CD4-positive, alpha-beta T cell (primary cell): ENCODE measurements around the gene PLBD2. TPM values are rescaled to one million over a fixed set of nuclear protein-coding genes. Genes with fewer than 3 reads are reported as not detected.

ENCODE experiments used
- ATAC-seq: fragments of 200-7000 bp; cut with Tn5 transposase; one replicate; pipeline ENCODE4 v1.10.0; 2022; ENCODE audit warnings: mild to moderate bottlenecking; ENCODE audit not compliant: poor library complexity
- CTCF ChIA-PET: fragments of 350-600 bp; sonication (Branson Sonifier 250); formaldehyde crosslinking; loops from one replicate; lab custom pipeline; 2021; ENCODE audit warnings: antibody characterized with exemption, inconsistent platforms; lab: Charles Lee
- POLR2A ChIA-PET: fragments of 350-600 bp; sonication (Branson Sonifier 250); formaldehyde crosslinking; loops from one replicate; lab custom pipeline; 2021; ENCODE audit warnings: antibody characterized with exemption, inconsistent platforms; lab: Charles Lee
- DNase-seq, 14 experiments: peaks; one replicate each; pipeline ENCODE4 v3.0.0-alpha.2; 2013 to 2020; ENCODE audit warnings: mixed read lengths in 2 of 14
- H3K27ac ChIP-seq, 2 donors: one replicate each; pipeline versions ENCODE4 v1.5.1 to v1.7.0; 2013; ENCODE audit warnings: low read length in 2 of 2, low read depth in 1 of 2, mild to moderate bottlenecking in 1 of 2
- H3K27me3 ChIP-seq, 2 experiments: 1 replicate in 1 of 2; 2 replicates in 1 of 2; pipeline versions ENCODE4 v1.6.1 to v1.7.0; 2013; ENCODE audit warnings: low read length in 2 of 2, control low read depth in 1 of 2, mild to moderate bottlenecking in 1 of 2, moderate library complexity in 1 of 2; ENCODE audit not compliant: insufficient read depth in 2 of 2, control insufficient read depth in 1 of 2
- H3K36me3 ChIP-seq: one replicate; pipeline ENCODE4 v1.6.1; 2013; ENCODE audit warnings: low read length, control low read depth; ENCODE audit not compliant: insufficient read depth
- H3K4me1 ChIP-seq: one replicate; pipeline ENCODE4 v1.6.1; 2013; ENCODE audit warnings: low read length, control low read depth; ENCODE audit not compliant: insufficient read depth
- H3K4me3 ChIP-seq: one replicate; pipeline ENCODE4 v1.5.1; 2013; ENCODE audit warnings: mild to moderate bottlenecking, low read length, moderate library complexity
- H3K9me3 ChIP-seq, 2 experiments: 1 replicate in 1 of 2; 2 replicates in 1 of 2; pipeline versions ENCODE4 v1.6.1 to v1.7.0; 2013; ENCODE audit warnings: low read length in 2 of 2, mild to moderate bottlenecking in 2 of 2, control low read depth in 1 of 2, moderate library complexity in 1 of 2; ENCODE audit not compliant: control insufficient read depth in 1 of 2, insufficient read depth in 1 of 2
- H3K27ac Mint-ChIP-seq: one replicate; pipeline ENCODE4 v1.8.0; 2020; ENCODE audit warnings: mixed read lengths
- H3K27me3 Mint-ChIP-seq: one replicate; pipeline ENCODE4 v1.8.0; 2021; ENCODE audit warnings: mixed read lengths
- H3K36me3 Mint-ChIP-seq: one replicate; pipeline ENCODE4 v1.8.0; 2021; ENCODE audit warnings: low read depth, mixed read lengths
- H3K4me1 Mint-ChIP-seq: one replicate; pipeline ENCODE4 v1.8.0; 2021; ENCODE audit warnings: low read depth, mixed read lengths
- H3K4me3 Mint-ChIP-seq: one replicate; pipeline ENCODE4 v1.8.0; 2020; ENCODE audit warnings: mild to moderate bottlenecking, mixed read lengths
- H3K9me3 Mint-ChIP-seq: one replicate; pipeline ENCODE4 v1.8.0; 2020; ENCODE audit warnings: mixed read lengths
- CTCF ChIP-seq: fragments of 200-600 bp; IDR thresholded peaks from one replicate; pipeline ENCODE4 v1.8.0; 2022; ENCODE audit warnings: antibody characterized with exemption, mild to moderate bottlenecking
- intact Hi-C, 2 experiments: fragments of 100-400 bp; cut with DNase I in 1 of 2; cut with micrococcal nuclease in 1 of 2; formaldehyde crosslinking; loops; one replicate each; pipeline versions ENCODE4 v1.15.1 to v1.9.0; 2023 to 2025; cut with DNase I, micrococcal nuclease
- total RNA-seq, 174 experiments: library from RNA in 2 of 174; stranded (reverse) in 2 of 174; gene quantifications; one replicate each; pipeline ENCODE4 v1.2.3 and lab custom pipeline; 2021 to 2026

Gene PLBD2
- total RNA-seq, 2 experiments from 2014 or later, result 10.4 to 12.2 TPM

DNA sequence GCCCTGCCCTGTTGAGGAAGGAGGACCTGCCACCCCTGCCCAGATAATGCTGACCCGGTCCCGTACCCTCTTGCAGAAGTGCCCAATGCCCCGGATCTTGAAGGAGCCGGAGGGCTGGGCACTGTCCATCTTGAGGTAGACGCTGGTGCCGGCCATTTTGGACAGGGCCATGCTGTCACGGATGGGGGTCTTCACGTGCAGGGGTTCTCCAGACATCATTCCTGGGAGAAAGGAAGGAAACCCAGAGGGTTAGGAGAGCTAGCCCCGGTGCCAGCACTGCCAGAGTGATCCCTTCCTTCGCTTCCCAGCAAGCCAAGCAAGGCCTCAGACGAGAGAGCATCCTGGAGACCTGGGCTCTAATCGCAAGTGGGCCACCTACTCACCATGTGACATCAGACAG lies 41.1 kb downstream of the PLBD2 start:
- intact Hi-C loops, result no loop called here
- Mint-ChIP-seq H3K4me3 (no peak overlapping the region), H3K9me3 (no peaks in the 10 kb centered on the region), H3K27me3 (peaks cover 8% of the 10 kb centered on the region), H3K27ac (no peak overlapping the region), H3K4me1 (no peaks in the 10 kb centered on the region), H3K36me3 (no peaks in the 10 kb centered on the region)
- no peak for DNase-seq
- Histone ChIP-seq H3K9me3 (peaks cover 0 to 11% of the 10 kb centered on the region in 2 experiments), H3K4me1 (peaks cover 2% of the 10 kb centered on the region), H3K27ac (no peak overlapping the region), H3K4me3 (no peak overlapping the region), H3K27me3 (peaks cover 0 to 4% of the 10 kb centered on the region in 2 experiments), H3K36me3 (no peaks in the 10 kb centered on the region)
- no peak for ATAC-seq
- TF ChIP-seq CTCF, result no peak
- CTCF ChIA-PET, result no interaction called here
- POLR2A ChIA-PET, result no interaction called here

DNA sequence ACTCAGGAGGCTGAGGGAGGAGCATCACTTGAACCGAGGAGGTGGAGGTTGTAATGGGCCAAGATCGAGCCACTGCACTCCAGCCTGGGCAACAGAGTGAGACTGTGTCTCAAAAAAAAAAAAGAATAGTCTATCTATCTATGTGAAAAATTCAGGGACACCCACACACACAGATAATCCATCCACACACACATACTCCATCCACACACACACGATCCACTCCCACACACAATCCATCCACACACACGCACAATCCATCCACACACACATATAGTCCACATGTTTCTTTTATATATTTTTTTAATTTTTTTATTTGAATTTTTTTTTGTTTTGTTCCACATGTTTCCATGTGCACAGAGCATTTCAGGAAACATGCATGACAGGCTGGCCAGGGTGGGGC lies 42.0 kb downstream of the PLBD2 start:
- ChIA-PET CTCF (no interaction called here), POLR2A (no interaction called here)
- Histone ChIP-seq H3K4me1 (peaks cover 2% of the 10 kb centered on the region), H3K27me3 (peaks cover 0 to 4% of the 10 kb centered on the region in 2 experiments), H3K4me3 (no peak overlapping the region), H3K27ac (no peak overlapping the region), H3K36me3 (no peaks in the 10 kb centered on the region), H3K9me3 (peaks cover 0 to 10% of the 10 kb centered on the region in 2 experiments)
- intact Hi-C loops, result no loop called here
- Mint-ChIP-seq H3K27ac (no peak overlapping the region), H3K27me3 (peaks cover 10% of the 10 kb centered on the region), H3K36me3 (no peaks in the 10 kb centered on the region), H3K4me1 (no peaks in the 10 kb centered on the region), H3K4me3 (no peak overlapping the region), H3K9me3 (no peaks in the 10 kb centered on the region)
- no peak for ATAC-seq
- DNase-seq, result no peak
- TF ChIP-seq CTCF, result no peak

GRCh38 chr12:113401066-113402000 lies 42.9 kb downstream of the PLBD2 start:
- Histone ChIP-seq H3K27me3 (peaks cover 0 to 4% of the 10 kb centered on the region in 2 experiments), H3K27ac (no peak overlapping the region), H3K4me1 (peaks cover 2% of the 10 kb centered on the region), H3K9me3 (peaks cover 0 to 4% of the 10 kb centered on the region in 2 experiments), H3K36me3 (no peaks in the 10 kb centered on the region), H3K4me3 (no peak overlapping the region)
- ATAC-seq (no peak), DNase-seq (no peak)
- Mint-ChIP-seq H3K4me3 (no peak overlapping the region), H3K4me1 (no peaks in the 10 kb centered on the region), H3K27me3 (peaks cover 10% of the 10 kb centered on the region), H3K27ac (no peak overlapping the region), H3K9me3 (no peaks in the 10 kb centered on the region), H3K36me3 (no peaks in the 10 kb centered on the region)
- CTCF ChIA-PET, result no interaction called here
- TF ChIP-seq CTCF, result no peak
- POLR2A ChIA-PET, result no interaction called here
- intact Hi-C loops, result no loop called here
